Neuron (in vitro differentiated cells): ENCODE results near the gene RFTN1.
"Not testable (repeated sequence)": the region's sequence is repeated elsewhere in the genome, so short reads cannot be mapped to it uniquely, and the experiment has no call there.

Experiments
- H2AFZ ChIP-seq: one replicate; pipeline ENCODE4 v1.6.1; 2013; ENCODE audit warnings: low read depth, mild to moderate bottlenecking, inconsistent platforms, low read length, moderate library complexity
- H3K27me3 ChIP-seq: one replicate; pipeline ENCODE4 v1.6.1; 2013; ENCODE audit warnings: low read length; ENCODE audit not compliant: insufficient read depth
- H3K36me3 ChIP-seq: one replicate; pipeline ENCODE4 v1.6.1; 2013; ENCODE audit warnings: low read length; ENCODE audit not compliant: insufficient read depth
- H3K4me1 ChIP-seq: one replicate; pipeline ENCODE4 v1.6.1; 2013; ENCODE audit warnings: low read length; ENCODE audit not compliant: insufficient read depth
- H3K4me3 ChIP-seq: 2 replicates; pipeline ENCODE4 v1.5.1; 2013; ENCODE audit warnings: mild to moderate bottlenecking, low read length, moderate library complexity
- H3K9me3 ChIP-seq: one replicate; pipeline ENCODE4 v1.6.1; 2013; ENCODE audit warnings: low read length

RFTN1 gene

DNA sequence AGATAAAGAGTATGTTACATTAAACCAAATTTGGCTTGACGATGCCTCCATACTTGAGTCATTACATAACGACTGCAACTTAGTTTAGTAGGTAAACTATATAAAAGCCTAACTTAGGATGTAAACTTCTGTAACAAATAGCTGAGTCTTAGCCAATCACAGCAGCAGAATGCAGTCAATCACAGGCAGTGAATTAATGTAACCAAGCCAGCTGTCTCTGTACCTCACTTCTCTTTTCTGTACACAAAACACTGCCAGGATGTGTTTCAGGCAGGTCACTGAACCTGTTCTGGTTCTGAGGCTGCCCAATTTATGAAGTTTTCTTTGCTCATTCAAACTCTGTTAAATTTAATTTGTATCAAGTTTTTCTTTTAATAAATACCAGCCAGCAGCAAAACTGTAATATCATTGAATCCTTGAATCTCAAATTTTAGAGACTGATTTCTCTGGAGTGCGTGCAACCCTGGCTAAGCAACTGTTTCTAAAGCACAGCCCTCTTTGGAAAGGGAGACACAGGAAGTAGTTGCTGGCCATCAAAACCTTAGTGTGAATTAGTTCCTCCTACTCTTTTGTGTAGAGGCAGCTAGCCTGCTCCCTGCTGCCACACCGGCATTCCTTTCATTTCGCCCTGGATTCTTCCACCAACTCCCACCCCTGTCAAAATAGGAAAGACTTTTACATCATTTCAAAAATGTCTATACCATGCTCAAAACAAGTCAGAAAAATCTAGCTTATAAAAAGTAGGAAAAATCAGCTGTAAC lies 15.2 kb downstream of the RFTN1 start:
- H3K27me3 ChIP-seq: no peaks in the 10 kb centered on the region
- no peaks in the 10 kb centered on the region for H3K36me3 ChIP-seq
- H3K4me1 ChIP-seq: peaks cover 9% of the 10 kb centered on the region
- no peak overlapping the region for H2AFZ ChIP-seq
- no peak overlapping the region for H3K4me3 ChIP-seq
- no peaks in the 10 kb centered on the region for H3K9me3 ChIP-seq

DNA sequence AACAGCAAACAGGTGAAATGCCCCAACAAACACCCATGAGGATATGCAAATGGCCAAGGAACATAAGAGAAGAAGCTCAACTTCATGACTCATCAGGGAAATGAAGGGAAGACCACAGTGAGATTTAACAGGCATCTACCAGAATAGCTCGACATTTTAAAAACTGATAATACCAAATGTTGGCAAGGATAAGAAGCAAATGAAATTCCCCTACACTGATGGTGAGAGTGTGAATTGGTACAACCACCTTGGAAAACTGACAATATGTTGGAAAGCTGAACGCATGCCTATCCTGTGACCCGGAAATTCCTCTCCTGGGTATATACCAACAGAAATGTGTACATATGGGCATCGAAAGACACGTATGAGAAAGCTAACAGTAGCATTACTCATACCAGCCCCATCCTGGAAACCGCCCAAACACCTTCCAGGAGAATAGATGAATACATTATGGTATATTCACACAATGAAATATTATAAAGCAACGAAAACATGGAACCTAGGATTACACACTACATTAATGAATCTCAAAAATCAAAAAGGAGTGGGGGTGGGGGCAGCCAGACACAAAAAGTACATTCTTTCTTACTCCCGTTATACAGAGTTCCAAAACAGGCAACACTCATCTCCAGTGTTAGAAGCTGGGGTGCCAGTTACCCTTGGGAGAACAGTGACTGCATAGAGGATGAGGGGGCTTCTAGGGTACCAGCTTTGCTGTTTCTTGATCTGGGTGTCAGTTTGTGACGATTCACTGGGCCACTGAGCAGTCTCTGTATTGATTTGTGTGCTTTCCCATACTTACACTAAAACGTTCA lies 16.9 kb downstream of the RFTN1 start:
- Histone ChIP-seq H3K9me3 (peaks cover 4% of the 10 kb centered on the region), H3K36me3 (no peaks in the 10 kb centered on the region), H3K4me3 (no peak overlapping the region), H2AFZ (no peak overlapping the region), H3K27me3 (no peaks in the 10 kb centered on the region), H3K4me1 (peaks cover 9% of the 10 kb centered on the region)

GRCh38 chr3:16496008-16496407 lies 17.5 kb downstream of the RFTN1 start:
- H3K27me3 ChIP-seq: no peaks in the 10 kb centered on the region
- peaks cover 4% of the 10 kb centered on the region for H3K9me3 ChIP-seq
- H3K4me3 ChIP-seq: no peak overlapping the region
- no peak overlapping the region for H2AFZ ChIP-seq
- no peaks in the 10 kb centered on the region for H3K36me3 ChIP-seq
- H3K4me1 ChIP-seq: peaks cover 9% of the 10 kb centered on the region

DNA sequence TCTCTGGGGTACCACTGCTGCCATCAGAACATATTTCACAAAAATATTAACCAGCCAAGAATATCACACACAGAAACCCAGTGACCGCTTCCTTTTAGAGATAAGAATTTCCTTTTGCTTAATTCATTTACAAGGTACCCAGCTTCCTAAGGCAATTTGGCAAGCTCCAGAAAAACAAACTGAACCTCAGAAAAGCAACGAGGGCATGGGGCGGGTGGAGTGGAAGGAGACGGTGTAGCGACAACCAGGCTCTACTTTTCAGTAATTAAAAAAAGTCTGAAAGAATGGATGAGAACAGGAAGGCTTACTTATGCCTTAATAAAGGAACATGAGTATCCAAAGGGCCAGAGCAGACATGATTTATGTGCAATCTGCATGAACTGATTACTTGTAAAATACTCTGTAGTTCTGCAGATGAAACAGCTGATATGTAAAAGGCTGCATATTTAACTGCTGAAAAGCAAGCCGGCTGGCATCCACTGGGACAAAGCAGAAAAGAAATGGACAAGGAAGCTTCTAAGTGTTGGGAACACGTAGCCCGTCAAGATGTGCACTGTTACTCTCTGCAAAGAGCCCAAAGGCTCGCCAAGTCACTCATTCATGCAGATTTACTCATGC lies 18.6 kb downstream of the RFTN1 start:
- H3K9me3 ChIP-seq: peaks cover 4% of the 10 kb centered on the region
- no peak overlapping the region for H2AFZ ChIP-seq
- no peaks in the 10 kb centered on the region for H3K27me3 ChIP-seq
- H3K4me1 ChIP-seq: peaks cover 9% of the 10 kb centered on the region
- no peaks in the 10 kb centered on the region for H3K36me3 ChIP-seq
- no peak overlapping the region for H3K4me3 ChIP-seq

- peaks cover 4% of the 10 kb centered on the region for H3K9me3 ChIP-seq
- H3K27me3 ChIP-seq: no peaks in the 10 kb centered on the region
- H2AFZ ChIP-seq: no peak overlapping the region
- H3K36me3 ChIP-seq: no peaks in the 10 kb centered on the region
- H3K4me3 ChIP-seq: no peak overlapping the region
- peaks cover 9% of the 10 kb centered on the region for H3K4me1 ChIP-seq
Observed at GRCh38 chr3:16494094-16494493, 19.4 kb downstream of the RFTN1 start.

DNA sequence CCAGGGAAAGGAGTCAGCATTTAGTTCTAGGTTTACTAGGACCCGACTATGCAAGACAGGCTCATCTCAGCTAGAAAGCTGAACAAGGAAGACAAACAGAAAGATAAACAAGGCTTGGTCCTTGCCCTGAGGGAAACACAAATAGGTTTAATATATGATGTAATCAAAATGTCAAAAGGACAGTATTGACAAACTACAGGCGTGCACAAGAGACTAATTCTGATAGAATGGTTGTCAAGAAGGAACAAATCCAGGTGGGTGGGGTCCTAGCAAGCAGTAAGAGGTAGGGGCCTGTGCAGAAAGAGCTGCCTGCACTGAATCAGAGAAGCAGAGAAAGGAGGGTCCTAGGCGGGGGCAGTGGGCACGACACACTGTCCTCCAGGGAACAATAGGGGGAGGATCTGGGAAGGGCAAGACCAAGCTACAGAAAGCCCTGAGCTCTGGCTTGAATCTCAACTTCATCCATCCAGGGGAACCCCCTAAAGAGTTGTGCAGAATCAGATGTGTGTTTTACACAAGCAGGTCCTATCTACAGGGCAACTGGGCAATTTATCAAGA lies 23.4 kb downstream of the RFTN1 start:
- no peaks in the 10 kb centered on the region for H3K36me3 ChIP-seq
- H2AFZ ChIP-seq: no peak overlapping the region
- H3K9me3 ChIP-seq: peaks cover 4% of the 10 kb centered on the region
- H3K27me3 ChIP-seq: no peaks in the 10 kb centered on the region
- H3K4me3 ChIP-seq: no peak overlapping the region
- H3K4me1 ChIP-seq: no peaks in the 10 kb centered on the region

DNA sequence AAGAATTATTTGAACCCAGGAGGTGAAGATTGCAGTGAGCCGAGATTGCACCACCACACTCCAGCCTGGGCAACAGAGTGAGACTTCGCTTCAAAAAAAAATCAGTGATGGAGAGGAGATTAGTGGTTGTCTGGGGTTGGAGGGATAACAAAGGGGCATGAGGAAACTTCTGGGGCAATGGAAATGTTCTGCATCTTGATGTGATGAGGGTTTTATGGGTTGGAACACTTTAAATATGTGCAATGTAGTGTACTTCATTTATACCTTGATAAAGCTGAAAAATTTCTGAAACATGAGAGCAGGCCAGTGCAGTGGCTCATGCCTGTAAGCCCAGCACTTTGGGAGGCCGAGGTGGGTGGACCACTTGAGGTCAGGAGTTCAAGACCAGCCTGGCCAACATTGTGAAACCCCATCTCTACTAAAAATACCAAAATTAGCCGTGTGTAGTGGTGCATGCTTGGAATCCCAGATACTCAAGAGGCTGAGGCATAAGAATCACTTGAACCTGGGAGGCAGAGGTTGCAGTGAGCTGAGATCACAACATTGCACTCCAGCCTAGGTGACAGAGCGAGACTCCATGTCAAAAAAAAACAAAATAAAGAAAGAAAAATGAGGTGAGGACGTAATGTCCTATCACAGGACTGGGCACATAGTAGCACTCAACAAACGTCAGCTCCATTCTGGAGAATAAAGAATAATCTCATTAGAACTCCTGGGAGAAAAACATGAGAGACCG lies 24.0 kb downstream of the RFTN1 start:
- H3K9me3 ChIP-seq, H2AFZ ChIP-seq, H3K27me3 ChIP-seq, H3K36me3 ChIP-seq, H3K4me3 ChIP-seq, H3K4me1 ChIP-seq: not testable (repeated sequence)

DNA sequence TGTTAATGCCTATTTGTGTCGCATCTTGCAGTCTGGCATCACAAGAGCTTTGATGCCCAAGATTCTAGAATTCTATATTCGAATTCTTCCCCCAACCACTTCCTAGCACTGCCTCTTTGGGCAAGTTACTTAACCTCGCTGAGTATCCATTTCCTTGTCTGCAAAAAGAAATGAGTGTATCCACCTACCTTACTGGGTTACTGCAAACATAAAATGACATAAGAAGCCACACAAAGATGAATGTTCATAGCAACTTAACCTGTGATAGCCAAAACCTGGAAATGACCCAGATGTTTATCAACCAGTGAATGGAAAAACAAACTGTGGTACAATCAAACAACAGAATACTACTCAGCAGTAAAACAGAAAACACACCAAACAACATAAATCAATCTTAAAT lies 24.9 kb downstream of the RFTN1 start:
- Histone ChIP-seq H2AFZ (no peak overlapping the region), H3K4me1 (no peaks in the 10 kb centered on the region), H3K4me3 (no peak overlapping the region), H3K36me3 (no peaks in the 10 kb centered on the region), H3K27me3 (no peaks in the 10 kb centered on the region), H3K9me3 (peaks cover 4% of the 10 kb centered on the region)

- no peak overlapping the region for H2AFZ ChIP-seq
- H3K4me3 ChIP-seq: no peak overlapping the region
- no peaks in the 10 kb centered on the region for H3K36me3 ChIP-seq
- H3K4me1 ChIP-seq: no peaks in the 10 kb centered on the region
- no peaks in the 10 kb centered on the region for H3K27me3 ChIP-seq
- peaks cover 4% of the 10 kb centered on the region for H3K9me3 ChIP-seq
Observed at GRCh38 chr3:16487511-16488175, 25.9 kb downstream of the RFTN1 start.

- no peak overlapping the region for H2AFZ ChIP-seq
- H3K27me3 ChIP-seq: no peaks in the 10 kb centered on the region
Observed at GRCh38 chr3:16486951-16487480, 26.5 kb downstream of the RFTN1 start.

DNA sequence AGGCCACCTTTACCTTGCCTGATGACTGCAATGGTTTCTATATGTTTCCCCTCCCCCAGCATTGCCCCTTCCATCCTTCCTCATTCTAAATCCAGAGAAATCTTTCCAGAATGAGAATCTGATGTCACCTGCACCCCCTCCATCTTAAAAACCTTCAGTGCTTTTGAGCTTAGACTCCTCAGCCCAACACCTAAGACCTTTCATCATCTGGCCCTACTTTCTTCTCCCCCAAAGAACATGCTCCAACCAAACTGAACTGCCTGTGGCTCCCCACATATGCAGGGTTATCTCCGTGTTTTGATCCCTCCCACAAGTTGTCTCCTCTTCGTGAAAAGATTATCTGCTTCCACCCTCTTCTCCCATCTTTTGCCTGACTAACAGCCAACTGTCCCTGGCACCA lies 27.3 kb downstream of the RFTN1 start:
- H2AFZ ChIP-seq: no peak overlapping the region
- no peaks in the 10 kb centered on the region for H3K27me3 ChIP-seq
- no peak overlapping the region for H3K4me3 ChIP-seq

More at GRCh38 chr3:16486951-16487480, 26.5 kb downstream of the RFTN1 start:
- peaks cover 4% of the 10 kb centered on the region for H3K9me3 ChIP-seq
- no peaks in the 10 kb centered on the region for H3K4me1 ChIP-seq
- no peak overlapping the region for H3K4me3 ChIP-seq
- no peaks in the 10 kb centered on the region for H3K36me3 ChIP-seq

DNA sequence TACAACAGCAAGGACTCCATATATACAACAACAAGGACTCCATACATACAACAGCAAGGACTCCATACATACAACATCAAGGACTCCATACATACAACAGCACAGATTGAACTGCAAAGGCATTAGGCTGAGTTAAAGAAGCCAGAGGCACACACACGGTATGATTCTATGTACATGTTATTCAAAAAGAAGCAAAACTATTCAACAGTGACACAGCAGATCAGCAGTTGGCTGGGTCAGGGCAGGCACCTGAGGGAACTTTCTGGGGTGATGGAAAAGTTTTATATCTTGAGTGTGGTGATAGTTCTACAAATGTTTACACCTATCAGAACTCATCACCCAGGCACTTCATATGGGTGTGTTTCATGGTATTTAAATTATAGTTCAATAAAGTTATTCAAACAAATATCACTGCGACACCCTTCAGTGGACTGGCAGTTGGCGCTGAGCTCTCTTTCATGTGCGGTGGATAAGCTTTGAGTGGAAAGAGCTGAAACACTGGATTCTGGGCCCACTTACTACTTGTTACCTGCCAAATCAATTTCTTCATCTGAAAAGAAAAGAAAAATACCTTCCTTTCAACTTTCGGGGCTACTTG lies 28.0 kb downstream of the RFTN1 start:
- Histone ChIP-seq H3K36me3 (no peaks in the 10 kb centered on the region), H3K27me3 (no peaks in the 10 kb centered on the region)

More for the DNA sequence above, 27.3 kb downstream of the RFTN1 start:
- Histone ChIP-seq H3K9me3 (no peaks in the 10 kb centered on the region), H3K4me1 (no peaks in the 10 kb centered on the region), H3K36me3 (no peaks in the 10 kb centered on the region)

More for the DNA sequence above, 28.0 kb downstream of the RFTN1 start:
- no peaks in the 10 kb centered on the region for H3K9me3 ChIP-seq
- peaks cover 4% of the 10 kb centered on the region for H3K4me1 ChIP-seq
- H3K4me3 ChIP-seq: no peak overlapping the region
- no peak overlapping the region for H2AFZ ChIP-seq
